ENCODE results near the gene ARHGEF19. TPM values are rescaled to one million over a fixed set of nuclear protein-coding genes. Genes with fewer than 3 reads are reported as not detected.

Gene ARHGEF19
- total and polyA plus RNA-seq, 8 donors, result 5.0 to 17.1 (median 9.7) TPM

DNA sequence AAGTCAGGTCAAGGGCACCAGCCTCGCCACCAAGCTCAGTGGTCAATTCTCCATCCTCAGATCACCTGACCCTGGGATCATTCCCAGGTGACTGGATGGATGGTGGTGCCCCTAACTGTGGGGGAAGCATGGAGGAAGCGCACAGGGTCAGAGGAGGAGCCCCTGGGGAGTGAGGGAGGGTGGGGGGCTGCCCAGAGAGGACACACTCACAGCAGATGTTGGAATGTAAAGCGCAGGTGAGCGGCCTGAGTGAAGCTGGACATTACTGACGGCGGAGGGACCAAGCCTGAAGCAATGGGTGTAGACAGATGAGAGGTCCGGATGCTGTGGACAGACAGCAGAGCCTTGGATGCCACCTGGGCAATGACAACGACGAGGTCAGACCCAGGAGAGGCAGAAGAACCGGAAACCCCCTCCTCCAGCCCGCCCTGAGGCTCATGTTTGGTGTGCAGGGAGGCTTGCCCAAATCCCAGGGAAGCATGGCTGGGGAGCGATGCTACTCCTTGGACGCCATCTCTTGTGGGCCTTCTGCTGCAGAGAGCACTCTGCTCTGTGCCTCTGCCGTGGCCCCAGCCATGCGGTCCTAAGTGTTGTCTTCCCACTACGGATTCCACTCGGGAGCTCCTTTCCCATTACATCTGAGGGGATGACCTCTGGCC is 30.2 kb upstream of the ARHGEF19 start:
- TF ChIP-seq CTCF (IDR thresholded peaks at IDR 0.05), result no peak
- intact Hi-C loops (cut with DNase I), result loop anchor here in 2 of 3 donors (5.0 to 10.0 kb wide), 2 partner anchors 40 to 168 kb away; partner anchors contain the start of gene FAM131C (in 1 of the 2)
- Histone ChIP-seq H3K27me3 (no peaks in the 10 kb centered on the region), H3K27ac (no peak overlapping the region), H3K4me1 (peaks cover 13 to 19% (median 18%) of the 10 kb centered on the region in 3 donors), H3K4me3 (no peak overlapping the region), H3K36me3 (no peaks in the 10 kb centered on the region), H3K9me3 (no peaks in the 10 kb centered on the region)
- no peak for FAIRE-seq
- peak in 1 of 6 donors; percentile 54 for DNase-seq
- WGBS, 2 donors, result 84% methylated on average over 17 of the region's 17 CpGs
- no peak for ATAC-seq

GRCh38 chr1:16241221-16241708 is 28.8 kb upstream of the ARHGEF19 start:
- 79 to 83% methylated on average over 10 of the region's 10 CpGs for WGBS, 2 donors
- no peak overlapping the region for H3K4me3 ChIP-seq
- FAIRE-seq, result no peak
- no peaks in the 10 kb centered on the region for H3K27me3 ChIP-seq
- H3K36me3 ChIP-seq, result no peaks in the 10 kb centered on the region
- intact Hi-C loops (cut with DNase I), result loop anchor here in 2 of 3 donors (5.0 to 10.0 kb wide), 2 partner anchors 39 to 166 kb away; partner anchors contain the start of gene FAM131C (in 1 of the 2)
- no peak overlapping the region for H3K27ac ChIP-seq
- peak in 1 of 6 donors; percentile 49 for DNase-seq
- no peak for TF ChIP-seq CTCF (IDR thresholded peaks at IDR 0.05)
- no peak for ATAC-seq
- H3K9me3 ChIP-seq, result no peaks in the 10 kb centered on the region
- peaks cover 7 to 14% (median 13%) of the 10 kb centered on the region in 3 donors for H3K4me1 ChIP-seq

DNA sequence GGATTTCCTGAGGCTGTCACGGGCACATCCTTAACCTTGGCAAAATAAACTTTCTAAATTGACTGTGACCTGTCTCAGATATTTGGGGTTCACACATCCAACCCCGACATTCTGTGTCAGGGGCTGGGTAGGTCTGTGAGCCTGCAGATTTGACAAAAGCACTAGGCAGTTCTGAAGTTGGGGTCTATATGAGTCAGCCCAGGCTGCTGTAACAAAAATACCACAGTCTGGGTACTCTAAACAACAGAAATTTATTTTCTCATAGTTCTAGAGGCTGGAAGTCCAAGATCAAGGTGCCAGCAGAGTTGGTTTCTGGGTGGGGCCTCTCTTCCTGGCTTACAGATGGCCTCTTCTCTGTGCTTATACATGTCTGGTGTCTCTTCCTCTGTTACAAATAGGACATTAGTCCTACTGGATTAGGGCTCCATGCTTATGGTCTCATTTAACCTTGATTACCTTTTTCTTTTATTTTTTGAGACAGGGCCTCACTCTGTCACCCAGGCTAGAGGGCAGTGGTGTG is 27.6 kb upstream of the ARHGEF19 start:
- no peak for DNase-seq
- intact Hi-C loops (cut with DNase I), result loop anchor here in 2 of 3 donors (5.0 to 10.0 kb wide), 2 partner anchors 38 to 165 kb away; partner anchors contain the start of gene FAM131C (in 1 of the 2)

GRCh38 chr1:16237343-16237830 is 24.9 kb upstream of the ARHGEF19 start:
- H3K36me3 ChIP-seq, result no peaks in the 10 kb centered on the region
- 20 to 21% methylated on average over 6 of the region's 6 CpGs for WGBS, 2 donors
- H3K4me1 ChIP-seq, result peaks cover 3 to 15% (median 12%) of the 10 kb centered on the region in 3 donors
- DNase-seq, result no peak
- H3K27me3 ChIP-seq, result no peaks in the 10 kb centered on the region
- no peaks in the 10 kb centered on the region for H3K9me3 ChIP-seq
- no peak for TF ChIP-seq CTCF (IDR thresholded peaks at IDR 0.05)
- peak overlapping the region; percentile 68 to 92 (median 90) for H3K27ac ChIP-seq
- FAIRE-seq, result no peak
- ATAC-seq, result peak in 2 of 4 donors; percentile 1 to 7
- peak overlapping the region; percentile 51 to 69 (median 62) for H3K4me3 ChIP-seq
- intact Hi-C loops (cut with DNase I), result no loop called here

More for the DNA sequence above, 27.6 kb upstream of the ARHGEF19 start:
- Histone ChIP-seq H3K27ac (no peak overlapping the region), H3K36me3 (no peaks in the 10 kb centered on the region), H3K4me1 (peaks cover 7 to 21% (median 18%) of the 10 kb centered on the region in 3 donors), H3K9me3 (no peaks in the 10 kb centered on the region), H3K4me3 (no peak overlapping the region), H3K27me3 (no peaks in the 10 kb centered on the region)
- TF ChIP-seq CTCF (IDR thresholded peaks at IDR 0.05), result no peak
- FAIRE-seq, result no peak
- no peak for ATAC-seq
- 86 to 94% methylated on average over 2 of the region's 2 CpGs for WGBS, 2 donors
